ENCODE data around the gene IFFO2.

Gene IFFO2

GRCh38 chr1:18997508-18997907 lies 41.0 kb upstream of the IFFO2 start:
- H3K27ac ChIP-seq, result no peak overlapping the region
- no peak for TF ChIP-seq ZFX (IDR thresholded peaks at IDR 0.05; ENCODE audit: borderline replicate concordance)
- no peak for TF ChIP-seq CTCF (IDR thresholded peaks at IDR 0.05)

GRCh38 chr1:18996548-18997177 lies 40.2 kb upstream of the IFFO2 start:
- TF ChIP-seq CTCF (IDR thresholded peaks at IDR 0.05), result no peak
- TF ChIP-seq ZFX (IDR thresholded peaks at IDR 0.05; ENCODE audit: borderline replicate concordance), result no peak
- H3K27ac ChIP-seq, result no peak overlapping the region

GRCh38 chr1:18994381-18994780 lies 37.9 kb upstream of the IFFO2 start:
- TF ChIP-seq ZFX (IDR thresholded peaks at IDR 0.05; ENCODE audit: borderline replicate concordance), result no peak
- no peak for TF ChIP-seq CTCF (IDR thresholded peaks at IDR 0.05)
- H3K27ac ChIP-seq, result no peak overlapping the region

- TF ChIP-seq CTCF (IDR thresholded peaks at IDR 0.05) (no peak), ZFX (IDR thresholded peaks at IDR 0.05; ENCODE audit: borderline replicate concordance) (no peak)
- H3K27ac ChIP-seq, result no peak overlapping the region
These were observed 36.2 kb upstream of the IFFO2 start for GRCh38 chr1:18992646-18993045.

GRCh38 chr1:18991585-18991984 lies 35.1 kb upstream of the IFFO2 start:
- TF ChIP-seq ZFX (IDR thresholded peaks at IDR 0.05; ENCODE audit: borderline replicate concordance), result no peak
- TF ChIP-seq CTCF (IDR thresholded peaks at IDR 0.05), result no peak

GRCh38 chr1:18989896-18990295 lies 33.4 kb upstream of the IFFO2 start:
- H3K27ac ChIP-seq, result no peak overlapping the region
- TF ChIP-seq CTCF (IDR thresholded peaks at IDR 0.05) (no peak), ZFX (IDR thresholded peaks at IDR 0.05; ENCODE audit: borderline replicate concordance) (no peak)

More at GRCh38 chr1:18991585-18991984, 35.1 kb upstream of the IFFO2 start:
- no peak overlapping the region for H3K27ac ChIP-seq

- no peak for TF ChIP-seq ZFX (IDR thresholded peaks at IDR 0.05; ENCODE audit: borderline replicate concordance)
- TF ChIP-seq CTCF (IDR thresholded peaks at IDR 0.05), result no peak
- no peak overlapping the region for H3K27ac ChIP-seq
These were observed 32.8 kb upstream of the IFFO2 start for GRCh38 chr1:18989176-18989799.

Measured in 22Rv1 (cell line).